ENCODE results near the gene RANBP1. TPM values are rescaled to one million over a fixed set of nuclear protein-coding genes. Genes with fewer than 3 reads are reported as not detected.

RANBP1 gene
- total RNA-seq, 2 donors from 2014 or later = 71.2 to 266 TPM

- no peak for TF ChIP-seq CTCF (IDR thresholded peaks at IDR 0.05)
- DNase-seq = no peak
- Histone ChIP-seq H3K36me3 (peaks cover 24% of the 10 kb centered on the region), H3K9ac (ENCODE audit: low read depth in 2 of 2, low read length in 2 of 2) (no peak overlapping the region), H3K27me3 (no peaks in the 10 kb centered on the region), H3K9me3 (no peaks in the 10 kb centered on the region), H3K4me1 (no peaks in the 10 kb centered on the region), H3K4me3 (no peak overlapping the region), H3K27ac (no peak overlapping the region)
- intact Hi-C loops (cut with DNase I) = no loop called here
These were observed 10.3 kb upstream of the RANBP1 start for GRCh38 chr22:20105456-20106204.

DNA sequence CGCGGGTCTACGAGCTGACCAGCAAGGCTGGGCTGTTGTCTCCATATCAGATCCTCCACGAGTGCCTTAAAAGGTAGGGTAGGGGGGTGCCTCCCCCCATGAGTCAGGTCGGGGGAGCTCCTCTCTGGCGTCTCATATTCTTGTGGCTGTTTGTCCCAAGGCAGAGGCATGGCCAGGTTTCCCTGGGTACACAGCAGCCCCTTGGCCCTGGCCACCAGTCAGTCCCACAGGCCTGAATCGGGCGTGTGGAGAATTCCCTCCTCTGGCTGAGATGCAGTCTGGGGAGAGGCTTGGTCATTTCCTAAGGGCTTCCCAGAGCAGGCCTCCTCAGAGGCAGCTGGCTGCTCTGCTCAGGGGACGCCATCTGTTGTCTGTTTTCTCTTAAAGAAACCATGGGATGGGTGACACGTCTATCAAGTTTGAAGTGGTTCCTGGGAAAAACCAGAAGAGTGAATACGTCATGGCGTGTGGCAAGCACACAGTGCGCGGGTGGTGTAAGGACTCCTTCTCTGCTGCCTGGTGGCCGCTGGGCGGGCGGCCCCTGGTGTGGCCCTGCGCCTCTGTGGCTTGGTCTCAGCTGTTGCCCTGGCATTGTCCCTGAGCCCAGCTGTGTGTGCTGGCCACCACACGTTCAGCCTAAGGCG lies 9.6 kb upstream of the RANBP1 start:
- H3K36me3 ChIP-seq = peaks cover 23% of the 10 kb centered on the region
- no peak overlapping the region for H3K27ac ChIP-seq
- no peak overlapping the region for H3K9ac ChIP-seq (ENCODE audit: low read depth in 2 of 2, low read length in 2 of 2)
- H3K9me3 ChIP-seq = no peaks in the 10 kb centered on the region
- intact Hi-C loops (cut with DNase I) = no loop called here
- H3K4me1 ChIP-seq = no peaks in the 10 kb centered on the region
- no peaks in the 10 kb centered on the region for H3K27me3 ChIP-seq
- TF ChIP-seq CTCF (IDR thresholded peaks at IDR 0.05) = no peak
- DNase-seq = no peak
- no peak overlapping the region for H3K4me3 ChIP-seq

DNA sequence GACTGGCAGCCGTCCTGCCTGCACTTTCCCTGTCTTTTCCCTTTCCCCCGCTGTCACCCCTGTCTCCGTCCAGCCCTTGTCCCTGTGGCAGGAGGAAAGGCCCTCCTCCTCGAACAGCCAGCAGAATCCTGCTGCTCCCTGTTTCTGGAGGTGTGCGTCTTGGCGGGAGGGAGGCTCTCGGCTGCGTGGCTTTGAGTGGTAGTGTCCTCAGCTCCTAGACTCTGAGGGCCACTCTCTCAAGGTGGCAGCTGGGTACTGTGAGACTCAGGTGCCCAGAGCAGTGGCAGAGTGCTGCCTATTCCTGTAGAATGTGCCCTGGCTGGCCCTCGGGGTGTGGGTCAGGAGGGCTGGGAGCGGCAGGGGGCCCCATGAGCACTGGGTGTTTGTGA lies 9.1 kb upstream of the RANBP1 start:
- Histone ChIP-seq H3K4me3 (no peak overlapping the region), H3K27me3 (no peaks in the 10 kb centered on the region), H3K27ac (no peak overlapping the region), H3K9ac (ENCODE audit: low read depth in 2 of 2, low read length in 2 of 2) (no peak overlapping the region), H3K9me3 (no peaks in the 10 kb centered on the region), H3K36me3 (peaks cover 23% of the 10 kb centered on the region), H3K4me1 (no peaks in the 10 kb centered on the region)
- no peak for DNase-seq
- TF ChIP-seq CTCF (IDR thresholded peaks at IDR 0.05) = no peak
- intact Hi-C loops (cut with DNase I) = no loop called here

GRCh38 chr22:20107471-20107901 lies 8.4 kb upstream of the RANBP1 start:
- DNase-seq = no peak
- no peaks in the 10 kb centered on the region for H3K4me1 ChIP-seq
- H3K9ac ChIP-seq (ENCODE audit: low read depth in 2 of 2, low read length in 2 of 2) = no peak overlapping the region
- H3K4me3 ChIP-seq = no peak overlapping the region
- no peaks in the 10 kb centered on the region for H3K27me3 ChIP-seq
- H3K27ac ChIP-seq = no peak overlapping the region
- intact Hi-C loops (cut with DNase I) = no loop called here
- no peaks in the 10 kb centered on the region for H3K9me3 ChIP-seq
- TF ChIP-seq CTCF (IDR thresholded peaks at IDR 0.05) = no peak
- H3K36me3 ChIP-seq = peaks cover 23% of the 10 kb centered on the region

GRCh38 chr22:20107951-20108756 lies 7.8 kb upstream of the RANBP1 start:
- TF ChIP-seq CTCF (IDR thresholded peaks at IDR 0.05) = no peak

More at GRCh38 chr22:20107951-20108756, 7.8 kb upstream of the RANBP1 start:
- no peak overlapping the region for H3K27ac ChIP-seq
- H3K27me3 ChIP-seq = no peaks in the 10 kb centered on the region
- DNase-seq = no peak
- no peaks in the 10 kb centered on the region for H3K4me1 ChIP-seq
- H3K4me3 ChIP-seq = no peak overlapping the region
- peaks cover 23% of the 10 kb centered on the region for H3K36me3 ChIP-seq
- no peak overlapping the region for H3K9ac ChIP-seq (ENCODE audit: low read depth in 2 of 2, low read length in 2 of 2)
- no peaks in the 10 kb centered on the region for H3K9me3 ChIP-seq
- intact Hi-C loops (cut with DNase I) = no loop called here
